Mononuclear cell (primary cell): ENCODE measurements around the gene SNCA. TPM values are rescaled to one million over a fixed set of nuclear protein-coding genes. Genes with fewer than 3 reads are reported as not detected.

ENCODE experiments used
- H3K27me3 ChIP-seq: 2 replicates; pipeline ENCODE4 v1.6.0; 2011; ENCODE audit warnings: low read length, control low read depth; ENCODE audit not compliant: insufficient read depth
- H3K4me1 ChIP-seq: 2 replicates; pipeline ENCODE4 v1.5.1; 2011; ENCODE audit warnings: mild to moderate bottlenecking, low read length, control low read depth; ENCODE audit not compliant: insufficient read depth
- H3K4me3 ChIP-seq: 2 replicates; pipeline ENCODE4 v1.5.1; 2011; ENCODE audit warnings: mild to moderate bottlenecking, low read length, moderate library complexity
- H3K9me3 ChIP-seq: 2 replicates; pipeline ENCODE4 v1.5.1; 2011; ENCODE audit warnings: low read depth, mild to moderate bottlenecking, control low read depth, low read length
- total RNA-seq: library from RNA; depleted of rRNA; stranded (reverse); fragments of >200 nt; gene quantifications from one replicate; pipeline ENCODE4 v1.2.3, GENCODE V29; 2012

SNCA gene
- total RNA-seq, 1 donor, result 15.1 TPM

GRCh38 chr4:89752932-89753598, 83.9 kb downstream of the SNCA start:
- Histone ChIP-seq H3K4me3 (no peak overlapping the region), H3K9me3 (no peaks in the 10 kb centered on the region), H3K4me1 (no peaks in the 10 kb centered on the region)

GRCh38 chr4:89751416-89751815, 85.5 kb downstream of the SNCA start:
- no peaks in the 10 kb centered on the region for H3K9me3 ChIP-seq
- no peaks in the 10 kb centered on the region for H3K27me3 ChIP-seq
- H3K4me3 ChIP-seq, result no peak overlapping the region
- no peaks in the 10 kb centered on the region for H3K4me1 ChIP-seq

More at GRCh38 chr4:89752932-89753598, 83.9 kb downstream of the SNCA start:
- no peaks in the 10 kb centered on the region for H3K27me3 ChIP-seq

- Histone ChIP-seq H3K4me3 (no peak overlapping the region), H3K4me1 (no peaks in the 10 kb centered on the region), H3K9me3 (no peaks in the 10 kb centered on the region), H3K27me3 (no peaks in the 10 kb centered on the region)
Measured at GRCh38 chr4:89746377-89746776, 90.6 kb downstream of the SNCA start.

DNA sequence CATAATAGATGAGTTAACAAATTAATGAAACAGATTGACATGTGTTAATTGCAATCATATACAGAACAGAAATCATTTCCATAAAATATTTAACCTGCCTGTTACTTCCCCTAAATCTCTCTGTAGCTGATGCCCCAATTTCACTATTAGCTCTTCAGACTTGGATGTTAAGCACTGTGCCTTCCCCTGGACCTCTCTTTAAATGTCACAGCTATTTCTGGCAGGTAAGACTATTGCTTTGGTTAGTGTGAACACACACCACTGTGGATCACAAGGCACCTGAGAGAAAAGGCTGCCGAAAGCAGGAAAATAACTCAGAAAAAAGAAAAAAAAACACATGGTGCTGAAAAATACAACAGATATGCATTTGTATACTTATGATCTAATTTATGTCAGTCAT, 91.3 kb downstream of the SNCA start:
- Histone ChIP-seq H3K4me1 (no peaks in the 10 kb centered on the region), H3K4me3 (no peak overlapping the region), H3K9me3 (no peaks in the 10 kb centered on the region), H3K27me3 (no peaks in the 10 kb centered on the region)

DNA sequence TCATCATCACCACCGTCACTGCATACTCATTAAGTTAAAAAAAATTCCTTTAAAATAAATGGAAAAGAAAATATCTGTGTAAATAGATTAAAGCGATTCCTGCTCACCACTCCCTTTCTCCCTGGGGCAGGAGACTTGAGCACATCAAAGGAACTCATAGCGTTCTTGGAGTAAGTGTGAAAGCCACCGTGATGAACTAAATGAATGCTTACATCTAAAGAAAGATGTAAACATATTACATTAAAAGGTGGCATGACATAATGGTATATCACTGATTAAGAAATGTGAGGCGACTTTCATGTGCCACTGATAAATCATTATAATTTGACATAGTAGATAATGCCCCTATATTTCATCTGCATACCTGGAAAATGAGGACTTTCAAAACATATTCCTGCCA, 92.0 kb downstream of the SNCA start:
- H3K27me3 ChIP-seq, result no peaks in the 10 kb centered on the region
- H3K4me1 ChIP-seq, result no peaks in the 10 kb centered on the region
- no peaks in the 10 kb centered on the region for H3K9me3 ChIP-seq
- no peak overlapping the region for H3K4me3 ChIP-seq

DNA sequence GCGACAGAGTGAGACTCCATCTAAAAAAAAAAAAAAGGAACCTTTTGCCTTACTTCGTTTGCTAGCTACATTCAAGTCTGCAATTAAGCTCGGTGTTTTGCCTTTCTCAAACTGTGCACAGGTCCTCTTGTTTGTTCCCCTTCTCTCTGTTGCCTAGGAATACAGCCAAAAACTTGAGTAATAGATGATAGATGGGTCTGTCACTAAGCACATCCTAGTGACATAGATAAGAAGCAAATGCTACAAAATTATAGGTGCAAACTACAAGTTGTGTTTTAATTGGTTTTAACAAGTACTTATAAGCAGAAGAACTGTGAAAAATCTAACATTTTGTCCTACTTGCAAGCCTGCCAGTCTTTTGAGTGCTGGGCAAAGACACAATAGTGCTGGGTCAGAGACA, 95.2 kb downstream of the SNCA start:
- no peaks in the 10 kb centered on the region for H3K9me3 ChIP-seq
- H3K4me1 ChIP-seq, result no peaks in the 10 kb centered on the region
- H3K4me3 ChIP-seq, result no peak overlapping the region
- H3K27me3 ChIP-seq, result no peaks in the 10 kb centered on the region

GRCh38 chr4:89739311-89739988, 97.5 kb downstream of the SNCA start:
- Histone ChIP-seq H3K27me3 (no peaks in the 10 kb centered on the region), H3K9me3 (no peaks in the 10 kb centered on the region), H3K4me1 (no peaks in the 10 kb centered on the region), H3K4me3 (no peak overlapping the region)

DNA sequence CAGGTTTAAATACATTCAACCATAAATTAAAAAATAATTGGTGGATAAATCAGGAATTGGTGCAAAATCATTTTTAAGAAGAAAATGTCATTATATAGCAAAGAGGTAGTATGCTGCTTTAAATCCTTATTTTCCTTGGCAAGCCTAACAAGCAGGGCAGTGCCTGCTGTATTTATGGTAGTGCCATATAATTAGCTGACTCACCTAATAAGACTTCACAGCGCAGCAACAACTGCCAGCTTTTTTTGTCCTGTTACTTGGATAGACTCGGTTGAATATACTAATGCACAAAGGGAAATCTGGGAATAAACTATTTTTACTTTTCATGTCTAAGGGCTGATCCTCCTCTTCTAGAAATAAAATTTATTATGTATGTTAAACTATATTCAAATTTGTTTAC, 99.1 kb downstream of the SNCA start:
- Histone ChIP-seq H3K4me3 (no peak overlapping the region), H3K4me1 (no peaks in the 10 kb centered on the region), H3K27me3 (no peaks in the 10 kb centered on the region), H3K9me3 (no peaks in the 10 kb centered on the region)

- Histone ChIP-seq H3K4me3 (no peak overlapping the region), H3K27me3 (no peaks in the 10 kb centered on the region), H3K9me3 (no peaks in the 10 kb centered on the region), H3K4me1 (no peaks in the 10 kb centered on the region)
Measured at GRCh38 chr4:89733946-89734345, 103.0 kb downstream of the SNCA start.

- Histone ChIP-seq H3K4me1 (no peaks in the 10 kb centered on the region), H3K27me3 (no peaks in the 10 kb centered on the region), H3K4me3 (no peak overlapping the region), H3K9me3 (no peaks in the 10 kb centered on the region)
Measured at GRCh38 chr4:89727238-89727637, 109.7 kb downstream of the SNCA start.

GRCh38 chr4:89725268-89725667, 111.7 kb downstream of the SNCA start:
- Histone ChIP-seq H3K27me3 (no peaks in the 10 kb centered on the region), H3K9me3 (no peaks in the 10 kb centered on the region), H3K4me3 (no peak overlapping the region), H3K4me1 (no peaks in the 10 kb centered on the region)

DNA sequence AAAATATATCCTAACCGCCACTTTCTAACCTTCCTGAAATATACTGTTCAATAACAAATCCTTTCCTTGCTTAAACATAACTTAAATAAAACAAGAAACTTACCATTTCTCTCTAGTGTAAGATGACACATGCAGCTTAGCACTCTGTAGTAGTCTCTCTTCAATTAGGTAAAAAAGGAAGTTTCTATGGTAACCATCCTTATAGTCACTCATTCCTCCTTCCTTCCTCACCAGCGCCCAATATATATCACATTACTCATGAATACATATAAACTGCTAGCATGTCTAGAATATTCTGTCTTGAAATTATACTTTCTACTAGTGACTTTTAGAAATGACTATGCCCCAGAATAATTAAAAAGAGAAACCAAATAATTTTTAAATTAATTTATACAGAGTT, 112.2 kb downstream of the SNCA start:
- Histone ChIP-seq H3K27me3 (no peaks in the 10 kb centered on the region), H3K4me1 (no peaks in the 10 kb centered on the region), H3K9me3 (no peaks in the 10 kb centered on the region), H3K4me3 (no peak overlapping the region)

- H3K4me1 ChIP-seq, result no peaks in the 10 kb centered on the region
- H3K27me3 ChIP-seq, result no peaks in the 10 kb centered on the region
- no peak overlapping the region for H3K4me3 ChIP-seq
- H3K9me3 ChIP-seq, result no peaks in the 10 kb centered on the region
Measured at GRCh38 chr4:89723096-89723495, 113.9 kb downstream of the SNCA start.

GRCh38 chr4:89722517-89722916, 114.4 kb downstream of the SNCA start:
- H3K27me3 ChIP-seq, result no peaks in the 10 kb centered on the region
- H3K4me3 ChIP-seq, result no peak overlapping the region
- no peaks in the 10 kb centered on the region for H3K9me3 ChIP-seq
- H3K4me1 ChIP-seq, result no peaks in the 10 kb centered on the region

- no peak overlapping the region for H3K4me3 ChIP-seq
- no peaks in the 10 kb centered on the region for H3K27me3 ChIP-seq
- H3K4me1 ChIP-seq, result no peaks in the 10 kb centered on the region
- H3K9me3 ChIP-seq, result no peaks in the 10 kb centered on the region
Measured at GRCh38 chr4:89720981-89721380, 116.0 kb downstream of the SNCA start.

DNA sequence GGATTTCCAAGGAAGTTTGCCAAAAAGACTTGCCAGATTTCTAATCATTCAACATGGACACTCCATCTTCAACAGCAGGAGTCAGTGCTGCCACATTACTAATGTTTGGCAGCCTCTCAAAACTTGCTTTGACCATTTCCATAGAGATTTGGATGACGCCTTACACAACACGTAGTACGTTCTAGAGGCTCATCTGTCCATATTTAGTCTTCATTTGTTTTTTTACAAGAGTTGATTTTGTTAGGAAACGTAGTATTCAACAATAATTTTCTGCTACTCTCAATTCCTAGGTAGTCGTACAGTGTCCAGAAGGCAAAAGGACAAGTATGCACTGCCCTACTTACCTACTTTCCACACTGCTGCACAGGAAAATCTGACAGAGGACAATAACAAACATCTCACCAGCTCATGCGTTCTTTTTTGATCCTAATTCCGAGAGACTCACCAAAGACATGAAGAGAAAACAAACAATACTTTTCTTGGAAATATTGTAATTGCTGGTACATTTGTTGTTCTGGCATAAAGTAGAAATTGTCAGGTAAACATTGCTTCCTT, 117.3 kb downstream of the SNCA start:
- no peaks in the 10 kb centered on the region for H3K27me3 ChIP-seq
- H3K4me1 ChIP-seq, result no peaks in the 10 kb centered on the region
- H3K9me3 ChIP-seq, result no peaks in the 10 kb centered on the region
- H3K4me3 ChIP-seq, result no peak overlapping the region
